HL-60 (cell line): ENCODE results near the gene UTP20.

Experiments
- DNase-seq, 2 experiments: peaks; one replicate each; pipeline ENCODE4 v3.0.0-alpha.2; 2010 to 2020; ENCODE audit warnings: low read depth in 1 of 2, low spot score in 1 of 2
- H3K27ac ChIP-seq: fragments of 250-450 bp; sonication (Bioruptor Pico); replicated peaks from 2 replicates; pipeline ENCODE4 v1.5.1; 2020; ENCODE audit warnings: mild to moderate bottlenecking, moderate library complexity
- H3K27me3 ChIP-seq: fragments of 250-450 bp; sonication (Bioruptor Pico); 2 replicates; pipeline ENCODE4 v1.5.1; 2021; ENCODE audit warnings: mild to moderate bottlenecking, moderate library complexity; ENCODE audit not compliant: insufficient read depth, poor library complexity, severe bottlenecking
- H3K4me3 ChIP-seq: replicated peaks from 2 replicates; pipeline ENCODE4 v1.5.1; 2011; ENCODE audit warnings: mild to moderate bottlenecking, control low read depth, low read length; ENCODE audit not compliant: insufficient read depth
- GABPA ChIP-seq: IDR thresholded peaks from 2 replicates; pipeline ENCODE4 v1.6.1; 2012; ENCODE audit warnings: low read depth
- POLR2AphosphoS5 ChIP-seq: IDR thresholded peaks from 2 replicates; pipeline ENCODE4 v1.6.1; 2012; ENCODE audit warnings: low read depth
- REST ChIP-seq: IDR thresholded peaks from 2 replicates; pipeline ENCODE4 v1.6.1; 2012; ENCODE audit warnings: low read depth; ENCODE audit not compliant: insufficient replicate concordance
- SPI1 ChIP-seq: IDR thresholded peaks from 2 replicates; pipeline ENCODE4 v1.6.1; 2012; ENCODE audit warnings: low read depth, mild to moderate bottlenecking, borderline replicate concordance
- TF ChIP-seq, protein P1 (sequence below): IDR thresholded peaks from one replicate; pipeline ENCODE4 v1.5.1; 2011; ENCODE audit warnings: low read length, control low read depth, inconsistent platforms; ENCODE audit not compliant: insufficient read depth

UTP20 gene

GRCh38 chr12:101243074-101243473, 36.8 kb upstream of the UTP20 start:
- TF ChIP-seq SPI1 (no peak), GABPA (no peak), REST (no peak), POLR2AphosphoS5 (no peak)
- TF ChIP-seq, protein P1, sequence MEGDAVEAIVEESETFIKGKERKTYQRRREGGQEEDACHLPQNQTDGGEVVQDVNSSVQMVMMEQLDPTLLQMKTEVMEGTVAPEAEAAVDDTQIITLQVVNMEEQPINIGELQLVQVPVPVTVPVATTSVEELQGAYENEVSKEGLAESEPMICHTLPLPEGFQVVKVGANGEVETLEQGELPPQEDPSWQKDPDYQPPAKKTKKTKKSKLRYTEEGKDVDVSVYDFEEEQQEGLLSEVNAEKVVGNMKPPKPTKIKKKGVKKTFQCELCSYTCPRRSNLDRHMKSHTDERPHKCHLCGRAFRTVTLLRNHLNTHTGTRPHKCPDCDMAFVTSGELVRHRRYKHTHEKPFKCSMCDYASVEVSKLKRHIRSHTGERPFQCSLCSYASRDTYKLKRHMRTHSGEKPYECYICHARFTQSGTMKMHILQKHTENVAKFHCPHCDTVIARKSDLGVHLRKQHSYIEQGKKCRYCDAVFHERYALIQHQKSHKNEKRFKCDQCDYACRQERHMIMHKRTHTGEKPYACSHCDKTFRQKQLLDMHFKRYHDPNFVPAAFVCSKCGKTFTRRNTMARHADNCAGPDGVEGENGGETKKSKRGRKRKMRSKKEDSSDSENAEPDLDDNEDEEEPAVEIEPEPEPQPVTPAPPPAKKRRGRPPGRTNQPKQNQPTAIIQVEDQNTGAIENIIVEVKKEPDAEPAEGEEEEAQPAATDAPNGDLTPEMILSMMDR = no peak

DNA sequence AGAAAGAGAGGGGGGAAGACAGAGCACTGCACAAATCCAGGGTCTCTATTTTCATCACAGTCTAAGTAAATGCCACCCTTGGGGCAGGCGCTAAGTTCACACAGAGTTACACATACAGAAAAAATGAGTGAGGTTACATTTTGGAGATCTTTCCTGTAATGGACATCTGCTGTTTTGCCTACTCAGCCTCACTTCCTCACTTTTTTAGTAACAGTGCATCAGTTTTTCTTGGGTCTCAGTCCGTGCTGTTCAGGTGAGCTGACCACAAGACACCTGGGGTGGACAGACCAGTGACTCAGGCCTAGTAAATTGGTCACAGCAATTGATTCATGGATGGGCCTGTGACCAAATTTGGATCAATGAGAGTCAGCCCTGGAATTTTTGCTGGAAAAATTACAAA, 36.3 kb upstream of the UTP20 start:
- Histone ChIP-seq H3K4me3 (no peak overlapping the region), H3K27me3 (no peaks in the 10 kb centered on the region), H3K27ac (no peak overlapping the region)
- no peak for DNase-seq
- TF ChIP-seq POLR2AphosphoS5 (no peak), GABPA (no peak), REST (no peak), SPI1 (no peak)
- TF ChIP-seq, protein P1 = no peak

More at GRCh38 chr12:101243074-101243473, 36.8 kb upstream of the UTP20 start:
- Histone ChIP-seq H3K4me3 (no peak overlapping the region), H3K27me3 (no peaks in the 10 kb centered on the region), H3K27ac (no peak overlapping the region)
- DNase-seq = no peak

GRCh38 chr12:101256266-101256665, 23.6 kb upstream of the UTP20 start:
- DNase-seq = no peak
- no peak overlapping the region for H3K4me3 ChIP-seq
- no peaks in the 10 kb centered on the region for H3K27me3 ChIP-seq
- no peak overlapping the region for H3K27ac ChIP-seq
- TF ChIP-seq, protein P1 = no peak
- TF ChIP-seq REST = no peak
- no peak for TF ChIP-seq SPI1
- no peak for TF ChIP-seq GABPA
- no peak for TF ChIP-seq POLR2AphosphoS5
